Calu3 (cell line): Measurements from ENCODE around the gene F10. TPM values are rescaled to one million over a fixed set of nuclear protein-coding genes. Genes with fewer than 3 reads are reported as not detected.

ENCODE experiments used
- BruUV-seq: library from RNA; stranded (reverse); fragments of 400-500 nt; replicated peaks from 2 replicates; lab custom pipeline; 2021; lab: Mats Ljungman, UMichigan
- CTCF ChIA-PET: fragments of 300-600 bp; sonication (Branson Sonifier 250); formaldehyde crosslinking; loops from one replicate; lab custom pipeline; 2022; ENCODE audit warnings: antibody characterized with exemption; lab: Charles Lee
- DNase-seq: peaks from one replicate; pipeline ENCODE4 v3.0.0; 2022
- H3K27ac Mint-ChIP-seq: one replicate; pipeline ENCODE4 v1.8.0; 2022; ENCODE audit warnings: mixed read lengths; ENCODE audit not compliant: unreplicated experiment
- H3K27me3 Mint-ChIP-seq: one replicate; pipeline ENCODE4 v1.8.0; 2022; ENCODE audit warnings: mixed read lengths; ENCODE audit not compliant: unreplicated experiment
- H3K36me3 Mint-ChIP-seq: one replicate; pipeline ENCODE4 v1.8.0; 2022; ENCODE audit warnings: mild to moderate bottlenecking, moderate library complexity, mixed read lengths; ENCODE audit not compliant: insufficient read depth, unreplicated experiment
- H3K4me1 Mint-ChIP-seq: one replicate; pipeline ENCODE4 v1.8.0; 2022; ENCODE audit warnings: mild to moderate bottlenecking, low read depth, mixed read lengths; ENCODE audit not compliant: unreplicated experiment
- H3K4me3 Mint-ChIP-seq: one replicate; pipeline ENCODE4 v1.8.0; 2022; ENCODE audit warnings: mild to moderate bottlenecking, low read depth, moderate library complexity, mixed read lengths; ENCODE audit not compliant: unreplicated experiment
- H3K9me3 Mint-ChIP-seq: one replicate; pipeline ENCODE4 v1.8.0; 2022; ENCODE audit warnings: low read depth, mixed read lengths; ENCODE audit not compliant: unreplicated experiment
- intact Hi-C: fragments of 100-400 bp; cut with micrococcal nuclease; formaldehyde crosslinking; loops from one replicate; pipeline ENCODE4 v1.10.0; 2022; ENCODE audit not compliant: unreplicated experiment
- total RNA-seq: library from RNA; stranded (reverse); gene quantifications from 2 replicates; pipeline ENCODE4 v1.2.3, GENCODE V29; 2022
- TF ChIP-seq, protein P1 (sequence below): fragments of 200-600 bp; IDR thresholded peaks from one replicate; pipeline ENCODE4 v1.8.0; 2022; ENCODE audit warnings: antibody characterized with exemption; ENCODE audit not compliant: unreplicated experiment

Gene F10
- total RNA-seq, 1 experiment from 2014 or later, result not detected

DNA sequence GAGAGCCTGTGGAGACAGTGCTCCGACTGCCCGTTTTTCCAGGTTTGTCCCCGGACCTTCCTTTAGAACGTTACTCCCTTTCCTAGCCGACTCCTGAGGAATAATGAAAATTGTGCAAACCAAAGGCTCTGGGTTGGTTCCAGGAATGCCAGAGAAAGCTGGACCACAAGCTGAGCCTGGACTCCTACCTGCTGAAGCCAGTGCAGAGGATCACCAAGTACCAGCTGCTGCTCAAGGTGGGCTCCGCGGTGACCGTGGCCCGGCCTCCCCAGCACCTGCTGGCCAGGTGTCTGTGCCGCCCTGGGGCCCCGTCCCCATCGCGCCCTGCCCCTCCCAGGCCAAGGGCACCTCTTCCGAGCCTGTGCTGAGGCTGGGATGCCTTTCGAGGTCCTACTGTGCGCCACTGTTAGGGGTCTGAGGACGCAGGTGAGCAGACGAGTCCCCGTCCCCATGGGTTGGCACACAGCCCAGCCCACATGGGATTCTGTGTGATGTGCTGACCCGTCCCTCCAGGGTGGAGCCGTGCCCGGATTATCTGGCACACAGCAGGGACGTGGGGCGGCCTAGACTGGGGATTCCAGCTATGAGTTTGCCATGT lies 37.6 kb upstream of the F10 start:
- TF ChIP-seq, protein P1, sequence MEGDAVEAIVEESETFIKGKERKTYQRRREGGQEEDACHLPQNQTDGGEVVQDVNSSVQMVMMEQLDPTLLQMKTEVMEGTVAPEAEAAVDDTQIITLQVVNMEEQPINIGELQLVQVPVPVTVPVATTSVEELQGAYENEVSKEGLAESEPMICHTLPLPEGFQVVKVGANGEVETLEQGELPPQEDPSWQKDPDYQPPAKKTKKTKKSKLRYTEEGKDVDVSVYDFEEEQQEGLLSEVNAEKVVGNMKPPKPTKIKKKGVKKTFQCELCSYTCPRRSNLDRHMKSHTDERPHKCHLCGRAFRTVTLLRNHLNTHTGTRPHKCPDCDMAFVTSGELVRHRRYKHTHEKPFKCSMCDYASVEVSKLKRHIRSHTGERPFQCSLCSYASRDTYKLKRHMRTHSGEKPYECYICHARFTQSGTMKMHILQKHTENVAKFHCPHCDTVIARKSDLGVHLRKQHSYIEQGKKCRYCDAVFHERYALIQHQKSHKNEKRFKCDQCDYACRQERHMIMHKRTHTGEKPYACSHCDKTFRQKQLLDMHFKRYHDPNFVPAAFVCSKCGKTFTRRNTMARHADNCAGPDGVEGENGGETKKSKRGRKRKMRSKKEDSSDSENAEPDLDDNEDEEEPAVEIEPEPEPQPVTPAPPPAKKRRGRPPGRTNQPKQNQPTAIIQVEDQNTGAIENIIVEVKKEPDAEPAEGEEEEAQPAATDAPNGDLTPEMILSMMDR, result no peak
- no peaks in the 10 kb centered on the region for H3K4me1 Mint-ChIP-seq
- H3K36me3 Mint-ChIP-seq, result peaks cover 5% of the 10 kb centered on the region
- no peaks in the 10 kb centered on the region for H3K27me3 Mint-ChIP-seq
- no peak overlapping the region for H3K4me3 Mint-ChIP-seq
- BruUV-seq, result no TSS peak
- CTCF ChIA-PET, result no interaction called here
- intact Hi-C loops, result no loop called here
- DNase-seq, result no peak
- H3K27ac Mint-ChIP-seq, result no peak overlapping the region
- no peaks in the 10 kb centered on the region for H3K9me3 Mint-ChIP-seq

DNA sequence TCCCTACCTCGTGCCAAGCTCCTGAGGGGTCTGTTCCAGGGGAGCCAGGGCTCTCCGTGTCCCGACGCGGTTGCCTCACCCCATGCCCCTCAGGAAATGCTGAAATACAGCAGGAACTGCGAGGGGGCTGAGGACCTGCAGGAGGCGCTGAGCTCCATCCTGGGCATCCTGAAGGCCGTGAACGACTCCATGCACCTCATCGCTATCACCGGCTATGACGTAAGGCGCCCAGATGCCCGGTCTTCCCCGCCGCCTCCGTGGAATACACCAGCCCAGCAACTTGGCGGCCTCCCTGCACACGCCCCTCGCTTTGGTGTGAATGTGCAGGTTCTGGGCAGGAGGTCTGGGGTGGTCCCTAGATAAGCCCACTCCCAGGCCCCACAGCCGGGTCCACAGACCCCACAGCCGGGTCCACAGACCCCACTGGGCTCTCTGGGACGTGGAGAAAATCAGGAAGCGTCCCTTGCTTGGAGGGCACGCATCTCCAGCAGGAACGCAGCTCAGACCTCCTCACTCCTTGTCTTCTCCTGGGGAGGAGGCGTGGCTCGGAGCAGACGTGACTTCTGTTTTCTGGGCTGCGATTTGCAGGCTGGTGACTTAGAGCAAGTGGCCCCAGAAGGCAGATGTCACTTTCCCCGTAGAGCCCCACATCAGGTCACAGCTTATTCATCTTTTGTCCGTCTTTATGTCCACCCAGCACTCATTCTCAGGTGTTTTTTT lies 36.4 kb upstream of the F10 start:
- CTCF ChIA-PET, result no interaction called here
- H3K4me1 Mint-ChIP-seq, result no peaks in the 10 kb centered on the region
- no peak overlapping the region for H3K4me3 Mint-ChIP-seq
- TF ChIP-seq, protein P1, result no peak
- H3K9me3 Mint-ChIP-seq, result no peaks in the 10 kb centered on the region
- no peak overlapping the region for H3K27ac Mint-ChIP-seq
- intact Hi-C loops, result no loop called here
- DNase-seq, result no peak
- peaks cover 4% of the 10 kb centered on the region for H3K36me3 Mint-ChIP-seq
- BruUV-seq, result no TSS peak
- no peaks in the 10 kb centered on the region for H3K27me3 Mint-ChIP-seq

DNA sequence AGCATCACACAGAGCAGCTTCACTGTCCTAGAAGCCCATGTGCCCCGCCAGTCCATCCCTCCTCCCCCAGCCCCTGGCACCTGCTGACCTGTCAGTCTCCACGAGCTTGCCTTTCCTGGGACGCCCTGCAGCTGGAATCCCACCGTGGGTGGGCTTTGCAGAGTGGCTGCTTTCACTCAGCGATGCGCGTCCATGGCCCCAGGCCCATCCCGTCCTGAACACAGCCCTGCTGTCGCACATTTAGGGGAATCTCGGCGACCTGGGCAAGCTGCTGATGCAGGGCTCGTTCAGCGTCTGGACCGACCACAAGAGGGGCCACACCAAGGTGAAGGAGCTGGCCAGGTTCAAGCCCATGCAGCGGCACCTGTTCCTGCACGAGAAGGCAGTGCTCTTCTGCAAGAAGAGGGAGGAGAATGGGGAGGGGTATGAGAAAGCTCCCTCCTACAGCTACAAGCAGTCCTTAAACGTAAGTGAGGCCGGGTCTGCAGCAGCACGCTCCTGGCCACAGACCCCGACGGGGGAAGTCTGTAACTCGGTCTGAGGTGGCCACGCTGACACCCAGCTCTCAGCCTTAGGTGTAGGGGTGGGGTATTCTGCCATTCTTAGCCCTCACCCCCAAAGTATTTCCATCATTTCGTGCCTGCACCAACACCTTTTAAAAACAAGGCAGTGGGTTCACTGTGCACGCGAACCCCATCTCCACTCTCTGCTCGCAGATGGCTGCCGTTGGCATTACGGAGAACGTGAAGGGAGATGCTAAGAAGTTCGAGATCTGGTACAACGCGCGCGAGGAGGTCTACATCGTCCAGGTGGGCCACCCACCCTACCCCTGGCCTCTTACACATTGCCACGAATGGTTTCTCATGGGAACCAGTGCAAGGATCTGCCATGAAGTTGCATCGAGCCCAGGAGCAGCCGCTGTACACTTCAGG lies 35.3 kb upstream of the F10 start:
- no peaks in the 10 kb centered on the region for H3K27me3 Mint-ChIP-seq
- no peaks in the 10 kb centered on the region for H3K36me3 Mint-ChIP-seq
- no TSS peak for BruUV-seq
- H3K4me3 Mint-ChIP-seq, result no peak overlapping the region
- TF ChIP-seq, protein P1, result no peak
- H3K27ac Mint-ChIP-seq, result no peak overlapping the region
- no peaks in the 10 kb centered on the region for H3K4me1 Mint-ChIP-seq
- DNase-seq, result no peak
- intact Hi-C loops, result no loop called here
- H3K9me3 Mint-ChIP-seq, result no peaks in the 10 kb centered on the region
- CTCF ChIA-PET, result no interaction called here

DNA sequence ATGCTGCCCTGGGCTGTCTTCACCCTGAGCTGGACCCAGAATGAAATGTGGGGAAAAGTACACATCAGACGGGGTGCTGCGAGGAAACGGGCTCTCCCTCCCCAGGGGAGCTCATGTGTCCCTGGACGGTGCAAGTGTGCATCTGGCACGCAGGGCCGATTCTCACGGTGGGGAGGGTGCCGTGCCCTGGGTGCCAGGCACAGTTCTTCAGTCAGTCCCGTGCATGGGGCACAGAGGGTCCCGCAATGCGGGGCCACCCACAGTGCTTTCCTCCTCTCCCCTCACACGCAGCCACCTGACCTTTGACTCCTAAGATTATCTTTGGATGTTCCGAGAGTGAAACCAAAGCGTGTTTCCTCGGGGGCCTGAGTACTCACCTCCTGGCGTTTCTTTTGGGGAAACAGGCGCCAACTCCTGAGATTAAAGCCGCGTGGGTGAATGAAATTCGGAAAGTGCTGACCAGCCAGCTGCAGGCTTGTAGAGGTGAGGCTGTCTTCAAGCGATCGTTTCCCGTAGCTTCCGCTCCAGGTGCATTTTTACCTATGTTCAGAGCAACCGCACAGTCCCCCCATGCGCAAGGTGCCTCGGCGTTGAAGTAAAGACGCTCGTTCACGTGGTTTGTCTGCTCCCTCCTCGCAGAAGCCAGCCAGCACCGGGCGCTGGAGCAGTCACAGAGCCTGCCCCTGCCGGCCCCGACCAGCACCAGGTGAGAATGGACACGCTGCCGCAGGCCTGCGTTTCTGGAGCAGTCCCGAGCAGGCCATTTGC lies 34.5 kb upstream of the F10 start:
- no peak overlapping the region for H3K27ac Mint-ChIP-seq
- TF ChIP-seq, protein P1, result no peak
- BruUV-seq, result no TSS peak
- no peaks in the 10 kb centered on the region for H3K9me3 Mint-ChIP-seq
- intact Hi-C loops, result no loop called here
- no peak for DNase-seq
- H3K4me1 Mint-ChIP-seq, result no peaks in the 10 kb centered on the region
- no peaks in the 10 kb centered on the region for H3K36me3 Mint-ChIP-seq
- H3K27me3 Mint-ChIP-seq, result no peaks in the 10 kb centered on the region
- H3K4me3 Mint-ChIP-seq, result no peak overlapping the region
- CTCF ChIA-PET, result no interaction called here
